Skin epidermis (tissue), 12 donors: ENCODE measurements around the gene WNT6.
"Not testable (repeated sequence)": the region's sequence is repeated elsewhere in the genome, so short reads cannot be mapped to it uniquely, and the experiment has no call there.

Experiments used
- H3K27ac ChIP-seq, 21 experiments: fragments of 200-600 bp; sonication (generic) in 11 of 21; one replicate each; pipeline ENCODE4 v1.5.0; 2020; ENCODE audit warnings: mild to moderate bottlenecking in 3 of 21, inconsistent platforms in 2 of 21, moderate library complexity in 2 of 21
- H3K4me3 ChIP-seq, 7 experiments: fragments of 200-600 bp; sonication (generic) in 2 of 7; one replicate each; pipeline ENCODE4 v1.5.0; 2020; ENCODE audit warnings: inconsistent platforms in 2 of 7, mild to moderate bottlenecking in 2 of 7, moderate library complexity in 1 of 7

WNT6 gene

DNA sequence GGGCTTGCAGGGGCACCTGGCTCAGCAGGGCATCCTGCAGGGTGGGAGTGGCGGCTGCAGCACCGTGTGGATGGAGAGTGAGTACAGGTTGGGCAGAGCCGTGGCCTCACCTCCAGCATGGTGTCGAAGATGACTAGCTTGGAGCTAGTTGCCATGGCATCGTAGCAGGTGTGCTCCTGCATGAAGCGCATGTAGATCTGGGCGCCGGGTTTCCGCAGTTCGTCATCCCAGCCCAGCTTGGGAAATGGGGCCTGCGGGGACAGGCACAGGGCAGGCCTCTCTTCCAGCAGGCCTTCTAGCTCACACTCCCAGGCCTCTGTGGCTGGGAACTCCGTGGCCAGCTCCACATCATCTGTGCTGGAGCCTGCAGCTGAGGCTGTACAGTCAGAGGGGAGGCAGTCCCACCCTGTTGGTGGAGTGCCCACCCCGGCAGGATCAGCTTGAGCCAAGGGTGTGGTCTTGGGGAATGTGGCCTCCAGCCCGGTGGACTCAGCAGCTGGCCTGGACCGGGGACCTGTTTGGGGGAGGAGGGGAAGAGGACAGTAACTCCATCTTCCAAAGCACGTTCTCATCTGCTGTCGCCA is 29.6 kb upstream of the WNT6 start:
- Histone ChIP-seq H3K27ac (peak overlapping the region in 4 of 21 experiments; percentile 0 to 38 (median 14)), H3K4me3 (no peak overlapping the region)

GRCh38 chr2:218830526-218831306 is 28.9 kb upstream of the WNT6 start:
- no peak overlapping the region for H3K4me3 ChIP-seq
- H3K27ac ChIP-seq: peak overlapping the region in 5 of 21 experiments; percentile 0 to 26 (median 22)

- Histone ChIP-seq H3K4me3 (no peak within 1 kb of the TSS), H3K27ac (peak within 1 kb of the TSS in 13 of 21 experiments; percentile 5 to 67 (median 36))
These were observed 28.1 kb upstream of the WNT6 start, which contains the start of gene PRKAG3 for GRCh38 chr2:218831378-218831990. PRKAG3 (minus strand) TSS chr2:218831803.

- H3K27ac ChIP-seq: peak overlapping the region in 12 of 21 experiments; percentile 5 to 67 (median 29)
- no peak overlapping the region for H3K4me3 ChIP-seq
These were observed 27.5 kb upstream of the WNT6 start for GRCh38 chr2:218832081-218832480.

DNA sequence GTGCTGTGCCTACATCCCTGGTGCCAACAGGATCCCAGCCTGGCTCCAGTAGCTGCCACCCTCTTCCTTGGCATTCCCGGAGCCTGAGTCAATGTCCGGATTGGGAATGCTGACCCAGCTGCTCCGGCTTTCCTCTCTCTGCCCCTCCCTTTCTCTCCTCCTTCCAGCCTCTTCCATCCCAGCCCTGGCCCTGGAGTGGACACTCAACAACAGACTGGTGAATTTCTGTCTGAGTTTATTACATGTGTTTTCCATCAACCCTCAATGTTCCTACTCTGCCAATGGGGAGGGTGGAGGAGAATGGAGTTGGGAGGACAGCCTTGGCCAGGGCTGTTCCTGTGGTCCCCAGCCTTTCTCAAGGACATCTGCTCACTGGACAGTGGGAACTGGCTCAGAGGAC is 27.1 kb upstream of the WNT6 start:
- H3K27ac ChIP-seq: peak overlapping the region in 8 of 21 experiments; percentile 14 to 67 (median 42)
- H3K4me3 ChIP-seq: no peak overlapping the region

DNA sequence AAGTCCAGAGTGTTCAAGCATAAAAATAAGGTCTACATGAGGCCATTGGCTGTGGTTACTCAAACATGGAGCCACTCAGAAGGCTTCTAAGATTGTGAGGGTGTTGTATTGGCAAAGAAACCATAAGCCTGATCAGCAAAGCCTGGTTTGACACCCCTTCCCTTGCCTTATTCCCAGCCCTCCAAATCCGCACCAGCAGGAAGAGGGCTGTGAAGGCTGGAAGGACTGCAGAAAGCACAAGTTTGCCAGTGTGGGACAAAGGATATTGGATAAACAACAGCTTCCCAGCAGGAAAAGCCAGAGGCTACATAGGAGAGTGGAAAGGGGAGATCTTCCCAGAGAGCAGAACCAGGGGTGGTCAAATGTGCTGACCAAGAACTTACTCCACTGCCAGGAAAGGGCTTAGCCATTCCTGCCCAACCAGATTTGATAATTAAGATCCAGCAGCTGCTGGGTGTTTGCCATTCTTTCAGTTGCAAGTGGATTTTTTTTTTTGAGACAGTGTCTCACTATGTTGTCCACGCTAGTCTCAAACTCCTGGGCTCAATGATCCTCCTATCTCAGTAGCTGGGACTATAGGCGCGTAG is 26.5 kb upstream of the WNT6 start:
- H3K4me3 ChIP-seq: no peak overlapping the region
- H3K27ac ChIP-seq: peak overlapping the region in 5 of 21 experiments; percentile 11 to 67 (median 27)

- H3K27ac ChIP-seq: no peak overlapping the region
These were observed 24.9 kb upstream of the WNT6 start for GRCh38 chr2:218834685-218835084.

DNA sequence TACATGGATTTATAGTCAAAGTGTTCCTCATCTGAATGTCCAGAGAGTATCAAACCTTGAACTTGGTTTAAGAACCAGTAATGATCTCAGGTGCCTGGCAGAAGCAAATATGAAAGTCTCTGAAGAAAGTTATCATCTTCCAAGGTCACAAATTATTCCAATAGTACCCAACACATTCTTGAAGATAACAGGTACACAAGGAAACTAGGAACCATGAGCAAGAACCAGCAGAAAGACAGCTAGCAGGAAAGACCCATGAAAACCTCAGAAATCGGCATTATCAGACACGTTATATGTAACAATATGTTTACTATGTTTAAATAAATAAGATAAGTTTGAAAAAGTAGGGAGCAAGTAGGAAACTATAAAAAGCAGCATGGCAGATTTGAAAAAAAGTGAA is 22.1 kb upstream of the WNT6 start:
- no peak overlapping the region for H3K27ac ChIP-seq
- H3K4me3 ChIP-seq: no peak overlapping the region

More at GRCh38 chr2:218834685-218835084, 24.9 kb upstream of the WNT6 start:
- H3K4me3 ChIP-seq: no peak overlapping the region

DNA sequence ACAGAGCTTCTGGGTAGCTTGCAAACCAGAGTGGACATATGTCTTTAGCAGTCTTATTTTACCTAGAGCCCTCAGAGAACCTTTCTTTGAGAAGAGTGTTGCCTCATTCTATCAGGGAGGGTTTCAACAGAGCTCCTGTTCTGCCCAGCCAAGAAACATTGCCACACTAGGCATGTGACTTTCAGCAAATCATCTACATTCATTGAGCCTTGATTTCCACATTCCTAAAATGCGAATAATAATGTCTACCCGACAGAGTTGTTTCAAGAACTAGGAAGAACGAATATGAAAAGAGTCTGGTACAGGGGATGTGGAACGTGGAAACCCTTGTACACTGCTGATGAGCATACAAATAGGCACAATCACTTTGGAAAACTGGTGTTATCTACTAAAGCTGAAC is 20.2 kb upstream of the WNT6 start:
- Histone ChIP-seq H3K27ac (peak overlapping the region in 1 of 21 experiments; percentile 18), H3K4me3 (no peak overlapping the region)

GRCh38 chr2:218839888-218840287 is 19.7 kb upstream of the WNT6 start:
- Histone ChIP-seq H3K4me3 (no peak overlapping the region), H3K27ac (no peak overlapping the region)

DNA sequence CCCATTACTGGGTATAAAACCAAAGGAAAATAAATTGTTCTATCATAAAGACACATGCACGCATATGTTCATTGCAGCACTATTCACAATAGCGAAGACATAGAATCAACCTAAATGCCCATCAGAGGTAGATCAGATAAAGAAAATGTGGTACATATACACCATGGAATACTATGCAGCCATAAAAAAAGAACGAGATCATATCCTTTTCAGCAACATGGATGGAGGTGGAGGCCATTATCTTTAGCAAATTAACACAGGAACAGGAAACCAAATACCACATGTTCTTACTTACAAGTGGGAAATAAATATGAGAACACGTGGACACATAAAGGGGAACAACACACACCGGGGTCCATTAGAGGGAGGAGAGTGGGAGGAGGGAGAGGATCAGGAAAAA is 15.3 kb upstream of the WNT6 start:
- H3K27ac ChIP-seq, H3K4me3 ChIP-seq: not testable (repeated sequence)

DNA sequence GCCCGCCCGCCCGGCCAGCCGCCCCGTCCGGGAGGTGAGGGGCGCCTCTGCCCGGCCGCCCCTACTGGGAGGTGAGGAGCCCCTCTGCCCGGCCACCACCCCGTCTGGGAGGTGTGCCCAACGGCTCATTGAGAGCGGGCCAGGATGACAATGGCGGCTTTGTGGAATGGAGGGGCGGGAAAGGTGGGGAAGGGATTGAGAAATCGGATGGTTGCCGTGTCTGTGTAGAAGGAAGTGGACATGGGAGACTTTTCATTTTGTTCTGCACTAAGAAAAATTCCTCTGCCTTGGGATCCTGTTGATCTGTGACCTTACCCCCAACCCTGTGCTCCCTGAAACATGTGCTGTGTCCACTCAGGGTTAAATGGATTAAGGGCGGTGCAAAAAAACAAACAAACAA is 12.6 kb upstream of the WNT6 start:
- not testable (repeated sequence) for H3K4me3 ChIP-seq

DNA sequence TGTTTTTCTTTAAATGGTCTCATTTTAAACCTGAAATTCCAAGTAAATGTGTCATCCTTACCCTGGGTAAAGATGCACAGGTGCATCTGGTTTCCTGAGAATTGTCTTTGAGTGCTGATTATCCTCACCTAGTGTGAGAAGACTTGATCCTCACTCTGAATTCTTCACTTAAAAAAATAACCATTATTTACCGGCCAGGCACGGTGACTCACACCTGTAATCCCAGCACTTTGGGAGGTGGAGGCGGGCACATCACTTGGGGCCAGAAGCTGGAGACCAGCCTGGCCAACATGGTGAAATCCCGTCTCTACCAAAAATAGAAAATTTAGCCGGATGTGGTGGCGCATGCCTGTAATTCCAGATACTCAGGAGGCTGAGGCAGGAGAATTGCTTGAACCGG is 9.9 kb upstream of the WNT6 start:
- no peak overlapping the region for H3K27ac ChIP-seq
- no peak overlapping the region for H3K4me3 ChIP-seq

More for the DNA sequence above, 12.6 kb upstream of the WNT6 start:
- not testable (repeated sequence) for H3K27ac ChIP-seq

DNA sequence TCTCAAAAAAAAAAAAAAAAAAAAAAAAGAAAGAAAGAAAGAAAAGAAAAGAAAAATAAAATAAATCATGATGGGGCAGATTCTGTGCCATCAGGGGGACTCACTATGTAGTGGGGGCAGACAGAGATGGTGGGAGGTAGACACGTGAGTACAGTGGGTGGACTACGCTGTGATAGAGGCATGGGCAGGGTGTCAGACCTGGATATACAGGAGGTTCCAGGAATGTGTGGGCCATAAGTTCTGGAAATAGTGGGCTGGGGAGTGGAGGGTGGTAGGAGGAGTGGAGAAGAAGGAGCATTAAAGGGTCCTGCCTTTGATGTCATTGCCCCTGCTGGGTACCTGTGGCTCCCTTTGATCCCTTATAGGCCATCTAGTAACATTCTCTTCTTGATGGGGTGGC is 8.8 kb upstream of the WNT6 start:
- Histone ChIP-seq H3K4me3 (no peak overlapping the region), H3K27ac (no peak overlapping the region)

GRCh38 chr2:218851286-218851685 is 8.3 kb upstream of the WNT6 start:
- H3K27ac ChIP-seq: no peak overlapping the region
- no peak overlapping the region for H3K4me3 ChIP-seq

DNA sequence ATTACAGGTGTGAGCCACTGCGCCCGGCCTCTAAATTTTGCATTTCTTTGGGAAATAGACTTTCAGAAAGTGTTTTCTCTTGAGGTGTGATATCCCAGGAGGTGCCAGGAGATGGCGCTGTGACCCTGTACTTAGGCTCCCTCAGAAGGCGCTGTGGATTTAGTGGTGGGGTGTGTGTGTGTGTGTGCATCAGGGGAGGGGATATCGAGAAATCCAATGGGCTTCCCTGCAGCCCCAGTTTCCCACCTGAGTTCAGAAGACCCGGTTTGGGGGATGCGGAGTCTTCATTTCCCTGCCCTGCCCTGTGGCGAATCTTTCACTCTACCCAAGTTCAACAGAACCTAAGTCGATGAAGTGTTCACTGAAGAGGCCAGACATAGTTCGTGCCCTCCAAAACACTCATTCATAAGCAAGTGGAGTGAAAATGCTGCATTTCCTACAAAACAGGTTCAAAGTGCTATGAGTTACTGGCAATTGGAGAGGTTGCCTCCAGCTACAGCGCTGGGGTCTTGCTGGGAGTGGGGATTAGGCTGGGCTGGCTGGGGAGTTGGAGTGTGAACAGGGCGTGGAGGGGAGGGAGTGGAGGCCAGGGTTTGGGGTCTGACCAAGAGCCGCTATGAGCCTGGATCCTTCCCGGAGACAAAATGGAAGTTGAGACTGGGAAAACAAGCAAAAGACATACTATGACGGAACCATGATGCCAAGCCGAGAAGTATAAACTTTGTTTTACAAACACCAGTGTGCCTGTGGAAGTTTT is 6.5 kb upstream of the WNT6 start:
- H3K4me3 ChIP-seq: no peak overlapping the region
- H3K27ac ChIP-seq: peak overlapping the region in 1 of 21 experiments; percentile 19

- H3K4me3 ChIP-seq: no peak overlapping the region
- H3K27ac ChIP-seq: no peak overlapping the region
These were observed 5.8 kb upstream of the WNT6 start for GRCh38 chr2:218853766-218854165.

- H3K27ac ChIP-seq: no peak overlapping the region
- H3K4me3 ChIP-seq: no peak overlapping the region
These were observed 4.7 kb upstream of the WNT6 start for GRCh38 chr2:218854860-218855259.

GRCh38 chr2:218855305-218856166 is 4.1 kb upstream of the WNT6 start:
- Histone ChIP-seq H3K4me3 (no peak overlapping the region), H3K27ac (no peak overlapping the region)
